Measurements from ENCODE around the gene MMEL1.

MMEL1 gene

DNA sequence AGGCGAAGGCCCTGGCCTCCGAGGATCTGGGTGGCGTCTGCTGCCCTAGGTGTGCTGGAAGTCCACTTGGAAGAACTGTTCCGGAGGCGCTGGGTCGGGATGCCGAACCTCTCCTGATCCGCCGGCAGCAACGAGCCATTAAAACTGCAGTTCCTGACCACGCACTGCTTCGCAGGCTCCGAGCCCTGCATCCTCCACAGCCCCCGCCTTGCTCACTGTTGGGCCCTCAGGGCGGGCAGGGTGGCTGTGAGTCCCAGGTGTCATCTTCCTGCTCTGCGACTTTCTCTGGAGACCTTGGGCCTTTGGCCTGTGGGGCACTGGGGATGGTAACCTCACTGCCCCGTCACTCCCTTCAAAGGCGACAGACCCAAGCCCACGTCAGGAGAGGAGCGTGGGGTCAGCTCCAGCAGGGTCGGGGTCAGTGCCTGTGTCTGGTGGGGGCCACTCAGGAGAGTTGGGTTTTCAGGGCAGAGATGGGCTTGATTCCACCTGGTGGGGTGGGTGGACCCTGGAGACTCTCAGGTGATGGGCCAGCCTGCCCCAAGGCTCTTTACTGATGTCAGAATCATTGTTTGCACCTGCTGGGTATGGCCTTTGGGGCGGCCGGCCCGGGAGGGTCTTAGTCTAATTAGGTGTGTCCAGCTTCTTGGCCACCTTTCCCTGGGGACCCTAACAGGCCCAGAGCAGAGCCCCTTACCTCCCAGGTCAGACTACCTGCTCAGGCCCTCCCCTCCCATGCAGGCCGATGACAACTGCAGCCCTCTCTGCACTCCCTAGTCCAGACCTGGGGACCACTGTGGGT, 43.2 kb downstream of the MMEL1 start:
- no peak for DNase-seq

DNA sequence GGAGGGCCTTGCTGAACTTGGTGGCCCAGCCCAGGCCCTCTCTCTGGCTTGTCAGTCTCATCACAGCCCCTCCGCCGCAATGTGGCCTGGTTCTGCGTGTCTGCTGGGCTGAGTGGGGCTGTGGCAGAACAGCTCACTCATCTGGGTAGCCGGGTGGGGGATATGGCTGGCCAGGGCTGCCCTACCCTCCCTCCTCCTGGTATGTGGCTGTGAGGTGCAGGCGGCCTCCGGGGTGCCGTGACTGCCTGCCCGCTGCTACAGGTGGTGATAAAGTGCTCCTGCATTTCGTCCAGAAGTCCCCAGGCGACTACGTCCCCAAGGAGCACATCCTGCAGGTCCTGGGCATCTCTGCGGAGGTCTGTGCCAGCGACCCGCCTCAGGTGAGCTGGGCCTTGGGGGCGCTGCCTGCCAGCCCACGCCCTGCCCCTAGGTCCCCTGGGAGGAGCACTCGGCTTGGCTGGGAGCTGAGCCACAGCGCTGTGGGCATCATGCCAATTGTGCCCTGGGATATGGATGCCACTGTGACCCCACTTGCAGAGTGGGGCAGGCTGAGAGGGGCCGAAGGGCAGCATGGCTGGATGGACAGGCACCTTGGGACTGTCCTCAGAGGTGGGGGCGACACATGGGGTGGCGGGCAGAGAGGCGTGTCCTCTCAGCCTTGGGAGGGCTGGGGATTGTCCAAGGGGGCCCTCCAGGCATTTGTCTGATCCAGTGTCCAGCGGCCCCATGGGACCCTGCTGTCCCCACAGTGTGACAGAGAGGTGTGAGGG, 44.0 kb downstream of the MMEL1 start:
- no peak for DNase-seq

DNA sequence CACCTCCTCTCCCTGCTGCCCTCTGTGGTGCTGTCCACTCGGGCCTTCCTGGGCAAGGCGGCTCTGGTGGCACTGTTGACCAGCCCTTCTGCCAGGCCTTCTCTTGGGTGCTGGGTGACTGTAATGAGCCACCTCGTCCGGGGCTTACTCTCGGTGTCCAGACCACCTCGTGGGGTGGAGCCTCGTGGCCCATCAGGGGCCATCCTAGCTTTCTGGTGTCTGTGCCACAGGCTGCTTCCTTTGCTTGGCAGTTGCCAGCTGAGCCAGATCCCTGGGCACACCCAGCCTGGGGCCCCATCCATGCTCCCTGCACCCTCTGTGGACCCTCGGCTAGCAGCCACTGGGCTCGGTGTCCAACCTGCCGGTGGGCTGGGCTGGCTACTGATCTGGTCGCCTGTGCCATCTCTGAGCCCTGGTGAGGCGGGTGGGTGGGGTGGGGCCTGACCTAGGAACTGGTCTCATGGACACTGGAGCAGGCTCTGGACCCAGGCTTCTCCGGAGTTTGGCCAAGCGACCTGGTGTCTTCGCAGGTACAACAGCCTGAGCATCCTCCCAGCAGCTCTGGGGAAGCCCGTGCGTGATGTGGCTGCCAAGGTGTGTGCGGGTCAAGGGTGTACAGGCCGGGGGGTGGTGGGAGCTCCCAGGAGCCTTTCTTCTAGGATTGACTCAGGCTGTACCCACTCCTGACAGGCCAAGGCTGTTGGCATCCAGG, 44.8 kb downstream of the MMEL1 start:
- no peak for DNase-seq

DNA sequence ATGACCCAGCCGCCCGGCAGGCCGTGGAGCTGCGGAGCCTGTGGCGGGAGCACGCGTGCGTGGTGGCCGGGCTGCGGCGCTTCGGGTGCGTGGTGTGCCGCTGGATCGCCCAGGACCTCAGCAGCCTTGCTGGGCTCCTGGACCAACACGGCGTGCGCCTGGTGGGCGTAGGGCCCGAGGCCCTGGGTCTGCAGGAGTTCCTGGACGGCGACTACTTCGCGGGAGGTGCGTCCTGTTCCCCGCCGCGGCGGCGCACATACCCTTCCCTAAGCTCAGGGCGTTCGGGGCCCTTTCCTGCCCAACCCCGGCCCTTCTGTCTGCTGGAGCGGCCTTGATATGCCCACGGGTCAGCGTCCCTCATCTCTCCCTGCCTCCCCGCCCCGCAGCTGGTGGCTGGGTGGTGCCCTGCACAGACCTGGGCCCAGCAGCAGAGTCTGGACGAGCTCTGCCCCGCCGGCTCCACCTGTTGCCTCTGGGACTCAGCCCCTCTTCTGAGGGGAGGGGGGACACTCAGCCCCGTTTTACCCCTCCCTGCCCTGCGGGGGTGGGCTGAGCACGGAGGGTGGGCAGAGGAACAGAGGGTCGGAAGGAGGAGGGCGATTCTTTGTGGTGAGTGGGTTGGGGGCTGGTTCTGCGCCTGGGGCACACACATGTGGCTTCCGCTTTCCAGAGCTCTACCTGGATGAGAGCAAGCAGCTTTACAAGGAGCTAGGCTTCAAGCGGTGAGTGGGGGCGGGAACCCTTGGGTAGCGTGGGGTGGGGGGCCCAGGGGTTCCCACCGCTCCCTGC, 45.6 kb downstream of the MMEL1 start:
- DNase-seq: no peak

DNA sequence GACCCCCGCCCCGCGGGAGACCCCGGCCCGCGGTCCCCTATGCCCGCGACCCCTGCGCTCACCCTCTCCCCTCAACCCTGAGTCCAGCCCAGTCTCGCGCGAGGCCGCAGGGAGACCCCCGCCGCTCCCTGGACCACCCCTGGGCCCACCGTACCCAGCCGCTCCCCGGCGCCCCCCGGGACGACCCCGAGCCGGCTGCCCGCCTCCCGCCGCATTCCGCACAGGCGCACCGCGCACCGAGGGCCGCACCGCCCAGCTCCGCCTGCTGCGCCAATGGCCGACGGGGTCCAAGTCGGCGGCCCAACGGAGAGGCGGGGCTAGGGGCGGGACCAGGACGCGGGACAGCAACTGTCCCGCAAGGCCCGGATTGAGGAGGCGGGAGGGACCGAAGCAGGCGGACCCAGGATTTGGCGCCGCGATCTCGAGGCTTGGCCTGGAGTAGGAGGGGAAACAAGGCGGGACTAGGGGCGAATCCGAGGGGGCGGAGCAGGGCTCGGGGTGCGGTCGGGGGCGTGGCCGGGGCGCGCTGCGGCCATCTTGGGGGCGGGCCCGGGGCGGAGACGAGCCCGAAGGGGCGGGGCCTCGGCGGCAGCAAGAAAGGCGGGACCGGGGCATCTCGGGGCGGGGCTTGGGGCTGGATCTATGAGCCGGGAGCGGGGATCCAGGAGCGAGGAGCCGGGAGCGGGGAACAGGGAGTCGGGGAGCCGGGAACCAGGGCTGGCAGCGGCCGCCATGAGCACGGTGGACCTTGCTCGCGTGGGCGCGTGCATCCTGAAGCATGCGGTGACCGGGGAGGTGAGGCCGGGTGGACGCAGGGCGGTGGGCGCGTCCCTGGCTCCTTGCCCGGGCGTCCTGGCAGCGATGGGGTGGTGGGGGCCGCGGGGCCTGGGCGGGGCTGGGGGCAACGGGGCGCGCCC, 46.4 kb downstream of the MMEL1 start, which contains the start of gene PRXL2B:
TSS of gene PRXL2B (plus strand) at position 624 of the 917 bp plus-strand sequence. CDS start at position 733, 109 bp downstream.
- DNase-seq: peak; percentile 98

DNA sequence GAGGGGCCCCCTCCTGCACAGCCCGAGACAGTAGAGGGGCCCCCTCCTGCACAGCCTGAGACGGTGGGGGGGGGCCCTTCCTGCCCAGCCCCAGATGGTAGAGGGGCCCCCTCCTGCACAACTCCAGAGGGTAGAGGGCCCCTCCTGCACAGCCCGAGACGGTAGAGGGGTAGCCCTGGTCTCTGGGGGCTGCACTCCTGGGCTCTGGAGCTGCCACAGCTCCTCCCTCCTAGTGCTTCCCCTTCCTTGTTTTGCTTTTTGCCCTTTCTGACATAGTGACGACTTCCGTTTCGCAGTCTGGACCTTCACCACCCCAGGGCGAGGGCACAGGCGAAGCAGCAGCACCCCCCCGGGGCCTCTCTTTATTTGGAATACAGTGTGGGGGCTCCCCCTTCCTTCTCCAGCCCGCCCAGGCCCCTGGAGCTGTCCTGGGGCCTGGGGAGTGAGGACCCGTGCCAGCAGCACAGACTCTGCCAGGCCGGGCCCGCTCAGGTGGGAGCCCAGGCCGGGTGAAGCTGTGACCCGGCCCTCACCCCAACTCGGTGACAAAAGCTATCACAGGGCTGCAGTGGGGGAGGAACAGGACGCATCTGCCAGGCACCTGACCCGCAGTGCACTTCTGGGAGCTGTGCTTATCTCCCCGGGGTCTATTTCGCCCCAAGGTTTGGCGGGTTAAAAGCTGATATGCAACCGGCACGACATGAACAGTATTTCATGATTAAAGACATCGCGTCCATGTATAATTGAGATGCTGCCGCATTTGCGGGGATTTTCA, 47.3 kb downstream of the MMEL1 start:
- peak; percentile 61 for DNase-seq

DNA sequence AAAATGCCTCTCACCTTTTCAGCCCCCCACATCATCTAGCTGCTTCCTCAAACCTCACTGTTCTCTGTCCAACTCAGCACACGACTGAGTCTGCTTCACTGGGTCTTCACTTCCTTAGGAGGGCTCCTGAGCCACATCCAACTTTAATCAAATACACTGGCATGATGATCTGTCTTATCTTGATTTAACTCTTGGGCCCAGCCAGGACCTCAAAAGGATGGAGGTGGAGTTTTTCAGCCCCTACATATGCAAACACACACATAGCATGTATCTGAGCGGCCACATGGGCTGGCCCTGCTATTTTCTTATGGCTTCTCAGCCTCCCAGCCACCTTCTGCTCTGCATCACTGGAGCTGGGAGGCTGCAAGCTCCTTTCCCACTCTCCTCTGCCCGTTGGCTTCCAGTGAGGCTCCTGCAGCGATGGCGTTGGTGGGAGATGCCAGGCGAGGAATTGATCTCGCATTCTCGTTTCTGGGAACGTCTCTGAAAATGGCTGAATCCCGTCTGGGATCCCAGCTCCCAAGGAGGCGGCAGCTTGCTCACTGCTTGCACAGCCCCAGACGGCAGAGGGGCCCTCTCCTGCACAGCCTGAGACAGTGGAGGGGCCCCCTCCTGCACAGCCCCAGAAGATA, 48.0 kb downstream of the MMEL1 start:
- DNase-seq: no peak

DNA sequence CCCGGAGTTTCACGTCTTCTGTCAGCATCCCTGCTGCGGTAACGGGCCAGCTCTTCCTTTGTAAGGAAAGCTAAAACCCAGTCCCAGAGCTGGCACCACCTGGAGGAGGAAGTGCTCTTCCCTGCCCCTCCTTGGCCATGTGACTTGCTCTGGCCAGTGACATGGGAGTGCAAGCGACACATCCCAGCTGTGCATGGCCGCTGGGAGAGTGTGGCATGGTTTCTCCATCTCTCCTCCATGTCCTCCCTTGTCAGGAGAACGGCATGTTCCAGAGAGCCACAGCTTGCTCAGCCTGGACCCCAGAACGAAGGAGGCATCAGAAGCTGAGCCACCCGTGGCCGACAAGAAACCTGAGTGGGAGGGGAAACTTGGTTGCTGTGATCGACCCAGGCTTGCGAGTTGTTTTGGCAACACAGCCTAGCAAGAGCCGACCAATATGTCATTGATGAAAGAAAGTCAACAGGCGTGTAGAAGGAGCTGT, 48.9 kb downstream of the MMEL1 start:
- peak; percentile 36 for DNase-seq

DNA sequence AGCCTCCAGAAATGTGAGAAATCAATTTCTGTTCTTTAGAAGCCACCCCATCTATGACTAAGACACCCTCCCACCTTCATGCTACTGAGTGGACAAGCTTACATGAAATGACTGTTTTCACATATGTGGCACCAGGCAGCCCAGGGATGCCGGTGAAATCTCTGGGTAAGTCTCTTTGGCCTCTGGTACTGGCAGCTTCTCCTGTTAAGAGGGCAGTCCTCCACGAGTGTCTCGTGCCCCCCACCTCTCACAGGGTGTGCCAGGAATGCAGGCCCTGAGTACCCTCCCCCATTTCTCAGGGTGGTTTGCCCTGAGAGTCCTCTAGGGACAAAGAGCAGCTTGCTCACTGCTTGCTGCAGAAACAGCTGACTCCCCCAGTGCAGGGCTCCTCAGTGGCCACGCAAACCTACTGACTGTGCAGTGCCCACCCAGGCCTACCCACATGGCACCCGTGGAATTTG, 49.5 kb downstream of the MMEL1 start:
- no peak for DNase-seq

DNA sequence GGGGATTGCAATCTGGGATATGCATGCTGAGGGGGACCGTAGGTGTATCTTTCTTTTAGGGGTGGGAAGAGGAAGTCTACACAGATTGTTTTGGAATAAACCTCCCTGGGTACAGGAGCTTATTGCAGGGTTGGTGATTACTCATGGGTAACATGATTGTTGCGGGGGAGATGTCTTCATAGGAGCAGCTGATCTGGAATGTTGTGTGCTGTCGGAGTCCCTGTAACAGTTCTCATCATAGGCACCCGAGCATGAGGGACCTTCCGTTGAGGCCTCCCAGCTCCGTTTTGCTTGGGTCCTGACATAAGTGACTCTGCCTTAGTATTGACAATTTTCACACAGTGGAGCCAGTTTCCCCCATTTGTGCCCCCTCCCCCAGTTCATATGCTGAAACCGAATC, 50.4 kb downstream of the MMEL1 start:
- DNase-seq: no peak

DNA sequence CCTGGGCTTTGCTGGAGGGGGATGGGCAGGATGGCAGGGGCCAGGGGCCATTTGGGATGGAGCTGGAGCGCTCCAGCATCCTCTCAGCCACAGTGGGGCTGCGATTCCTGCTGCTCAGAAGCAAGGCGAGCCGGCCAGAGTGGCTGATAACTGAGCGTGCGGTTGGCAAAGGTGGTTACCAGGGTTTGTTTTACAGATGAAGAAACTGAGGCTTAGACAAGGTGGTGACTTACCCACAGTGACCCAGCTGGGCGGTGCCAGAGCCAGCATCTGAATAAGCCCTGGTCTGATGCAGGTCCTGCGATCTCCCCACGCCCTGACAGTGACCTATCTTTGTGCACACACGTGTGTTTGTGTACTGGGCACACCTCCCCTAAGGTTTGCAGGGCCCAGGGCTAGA, 52.1 kb downstream of the MMEL1 start:
- DNase-seq: no peak

DNA sequence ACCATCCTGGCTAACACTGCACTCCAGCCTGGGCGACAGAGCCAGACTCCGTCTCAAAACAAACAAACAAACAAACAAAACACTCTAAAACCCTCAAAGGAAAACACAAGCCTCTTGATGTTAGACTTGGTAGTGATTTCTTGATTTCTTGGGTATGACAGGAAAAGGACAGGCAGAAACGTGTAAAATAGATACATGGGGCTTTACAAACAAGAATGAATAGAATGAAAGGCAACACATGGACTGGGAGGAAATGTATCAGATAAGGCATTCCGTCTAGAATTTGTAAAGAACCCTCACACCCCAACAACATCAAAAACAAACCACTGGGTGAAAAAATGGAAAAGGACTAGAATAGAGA, 54.1 kb downstream of the MMEL1 start:
- DNase-seq: no peak

DNA sequence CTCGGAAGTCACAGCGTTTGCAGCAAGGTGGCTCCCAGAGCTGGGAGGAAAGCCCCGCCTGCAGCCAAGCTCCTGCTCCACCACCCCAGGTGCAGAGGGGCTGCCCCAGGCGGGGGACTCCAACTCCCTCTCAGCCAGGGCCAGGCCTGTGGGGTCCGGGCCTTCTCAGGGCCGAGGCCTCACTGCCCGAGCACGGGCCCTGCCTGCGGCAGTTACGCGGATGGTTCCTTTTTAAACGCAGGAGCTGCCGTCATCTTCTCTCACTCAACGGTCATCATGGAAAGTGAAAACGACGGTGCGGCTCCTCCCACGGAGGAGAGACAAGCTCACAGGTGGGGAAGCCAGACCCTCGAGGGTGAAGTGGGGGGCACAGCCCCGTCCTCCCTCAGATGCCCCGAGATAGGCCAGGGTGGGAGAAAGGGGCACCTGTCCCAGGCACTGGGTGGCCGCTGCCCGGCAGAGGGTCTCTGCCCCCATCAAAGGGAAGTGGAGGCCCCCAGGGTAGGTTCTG, 55.2 kb downstream of the MMEL1 start:
- peak; percentile 44 for DNase-seq

DNA sequence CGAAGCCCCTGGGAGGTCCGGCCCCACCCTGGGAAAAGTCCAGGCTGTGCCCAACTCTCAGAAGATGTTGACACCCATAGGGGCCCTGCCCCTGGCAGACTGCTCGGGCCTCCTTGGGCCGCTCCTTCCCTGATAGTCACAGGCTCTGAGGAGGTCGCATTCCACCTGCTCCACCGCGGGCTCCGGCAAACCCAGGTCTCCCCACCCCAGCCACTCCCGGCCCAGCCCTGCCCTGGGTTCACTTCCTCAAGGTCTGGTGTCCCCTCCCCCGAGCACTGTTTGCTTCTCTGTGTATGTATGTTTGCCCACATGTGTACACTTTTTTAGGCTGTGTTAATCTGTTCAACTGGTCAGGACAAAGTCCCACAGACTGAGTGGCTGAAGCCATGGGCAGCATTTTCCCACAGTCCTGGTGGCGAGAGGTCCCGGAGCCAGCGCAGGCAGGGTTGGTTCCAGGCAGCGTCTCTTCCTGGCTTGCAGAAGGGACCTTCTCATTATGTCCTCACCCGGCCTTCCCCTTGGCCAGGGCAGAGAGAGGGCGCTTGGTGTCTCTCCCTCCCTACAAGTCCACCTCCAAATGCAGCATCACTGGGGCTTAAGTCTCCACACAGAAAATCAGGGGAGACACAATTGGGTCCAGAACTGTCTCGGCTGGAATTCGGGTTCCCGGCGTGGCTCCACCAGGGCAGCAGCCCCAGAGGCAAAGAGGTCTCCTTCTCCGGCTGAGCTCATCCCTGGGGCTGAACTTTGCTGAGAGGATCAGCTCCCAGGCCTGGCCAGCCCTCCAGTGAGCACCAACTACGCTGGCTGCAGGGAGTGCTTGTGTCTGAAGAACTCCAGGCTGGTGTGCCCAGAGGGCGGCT, 56.8 kb downstream of the MMEL1 start:
- no peak for DNase-seq

DNA sequence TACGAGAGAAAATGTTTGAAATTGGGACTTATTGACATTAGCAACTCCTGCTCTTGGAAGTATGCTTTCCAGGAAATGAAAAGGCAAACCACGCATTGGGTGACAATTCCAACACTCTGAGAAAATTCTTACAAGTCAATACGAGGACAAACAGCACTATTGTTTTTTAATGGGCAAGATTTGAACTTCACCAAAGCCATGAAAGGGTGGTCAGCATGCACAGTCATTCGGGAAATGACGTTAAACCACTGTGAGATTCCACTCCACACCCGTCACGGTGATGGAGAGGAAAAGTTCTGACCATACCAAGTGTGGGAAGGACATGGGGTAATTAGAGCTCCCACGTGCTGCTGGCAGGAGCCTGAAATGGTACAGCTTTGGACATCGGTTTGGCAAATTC, 58.5 kb downstream of the MMEL1 start:
- no peak for DNase-seq

DNA sequence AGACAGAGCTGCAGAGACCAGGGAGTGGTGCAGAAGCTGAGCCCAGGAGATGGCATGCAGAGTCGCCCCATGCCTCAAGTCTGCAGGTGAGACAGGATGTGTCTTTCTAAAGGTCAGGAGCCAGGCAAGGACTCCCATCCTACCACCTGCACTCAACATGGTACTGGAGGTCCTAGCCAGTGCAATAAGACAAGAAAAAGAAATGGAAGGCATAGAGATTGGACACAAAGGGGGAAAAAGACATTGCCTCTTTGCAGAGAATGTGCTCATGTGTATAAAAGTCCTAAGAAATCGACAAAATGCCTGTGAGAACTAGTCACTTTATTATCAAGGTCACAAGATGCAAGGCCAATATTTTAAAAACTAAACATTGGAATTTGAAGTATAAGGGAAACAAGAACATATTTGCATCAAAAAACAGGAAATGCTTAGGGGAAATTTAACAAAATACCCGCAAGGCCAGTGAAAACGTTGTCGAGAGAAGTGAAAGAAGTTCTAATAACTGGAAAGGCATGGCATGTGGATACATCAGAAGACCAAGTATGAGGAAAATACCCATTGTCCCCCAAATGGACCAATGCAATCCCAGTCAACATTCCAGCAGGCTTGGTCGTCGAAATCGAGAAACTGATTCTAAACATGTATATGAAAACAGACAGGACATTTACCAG, 59.4 kb downstream of the MMEL1 start:
- no peak for DNase-seq

DNA sequence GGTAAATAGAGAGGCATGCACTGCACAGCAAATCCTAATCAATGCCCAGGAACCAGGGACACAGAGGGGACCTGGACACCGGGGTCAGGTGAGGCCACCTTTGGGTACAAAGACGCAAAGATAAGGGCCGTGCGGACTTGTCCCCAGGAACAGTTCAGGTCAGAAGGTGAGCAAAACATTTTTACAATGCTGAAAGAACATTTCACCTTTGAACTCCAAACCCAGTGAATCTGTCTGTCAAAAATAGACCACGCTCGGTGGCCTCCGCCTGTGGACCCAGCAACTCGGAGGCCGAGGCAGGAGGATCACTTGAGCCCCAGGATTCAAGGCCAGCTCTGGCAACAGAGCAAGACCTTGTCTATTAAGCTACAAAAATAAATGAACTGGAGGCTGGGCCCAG, 61.5 kb downstream of the MMEL1 start:
- no peak for DNase-seq

DNA sequence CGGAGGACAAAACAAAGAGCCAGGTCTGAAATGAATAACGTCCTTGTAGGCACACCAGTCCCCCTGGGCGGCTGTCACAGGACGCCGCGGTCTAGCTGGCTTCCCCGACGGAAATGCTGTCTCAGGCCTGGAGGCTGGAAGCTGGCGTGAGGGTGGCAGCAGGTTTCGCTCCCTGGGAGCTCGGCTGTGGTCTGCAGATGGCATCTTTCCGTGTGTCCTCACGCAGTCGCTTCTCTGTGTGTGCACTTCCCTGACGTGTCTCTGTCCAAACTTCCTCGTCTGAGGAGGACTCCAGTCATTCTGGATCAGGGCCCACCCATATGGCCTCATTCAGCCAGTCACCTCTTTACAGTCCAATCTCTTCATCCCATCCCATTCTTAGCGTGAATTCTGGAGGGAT, 62.5 kb downstream of the MMEL1 start:
- DNase-seq: no peak
